NCI-H1105 treated with DMSO at 0.1 percent for 48 hours (cell line): ENCODE results near the gene GLOD5.

Source experiments
- DNase-seq: peaks from one replicate; lab custom pipeline; 2025; lab: John Stamatoyannopoulos, UW

Gene GLOD5

GRCh38 chrX:48761674-48762471 lies at the start of gene GLOD5:
GLOD5 (plus strand) TSS chrX:48761747; CDS start chrX:48761791, 44 bp downstream.
- DNase-seq = peak; percentile 17

GRCh38 chrX:48711929-48712505 lies 49.5 kb upstream of the GLOD5 start:
- no peak for DNase-seq

GRCh38 chrX:48713847-48714246 lies 47.7 kb upstream of the GLOD5 start:
- DNase-seq = no peak

- DNase-seq = no peak
These were observed 47.0 kb upstream of the GLOD5 start for GRCh38 chrX:48714573-48714972.

- DNase-seq = no peak
These were observed 46.5 kb upstream of the GLOD5 start for GRCh38 chrX:48715072-48715471.

GRCh38 chrX:48715876-48716502 lies 45.6 kb upstream of the GLOD5 start:
- no peak for DNase-seq

GRCh38 chrX:48719958-48720357 lies 41.6 kb upstream of the GLOD5 start:
- DNase-seq = no peak

- DNase-seq = no peak
These were observed 40.8 kb upstream of the GLOD5 start for GRCh38 chrX:48720577-48721250.

- DNase-seq = no peak
These were observed 39.6 kb upstream of the GLOD5 start for GRCh38 chrX:48721916-48722315.

- no peak for DNase-seq
These were observed 35.0 kb upstream of the GLOD5 start for GRCh38 chrX:48726596-48726995.

GRCh38 chrX:48728653-48729052 lies 32.9 kb upstream of the GLOD5 start:
- no peak for DNase-seq

- DNase-seq = no peak
These were observed 25.2 kb upstream of the GLOD5 start for GRCh38 chrX:48736303-48736702.

GRCh38 chrX:48736878-48737212 lies 24.7 kb upstream of the GLOD5 start:
- DNase-seq = no peak

GRCh38 chrX:48737213-48737938 lies 24.2 kb upstream of the GLOD5 start:
- DNase-seq = peak; percentile 96

- no peak for DNase-seq
These were observed 23.6 kb upstream of the GLOD5 start for GRCh38 chrX:48737940-48738339.

- no peak for DNase-seq
These were observed 19.7 kb upstream of the GLOD5 start for GRCh38 chrX:48741834-48742233.

- no peak for DNase-seq
These were observed 16.3 kb upstream of the GLOD5 start for GRCh38 chrX:48745222-48745621.

GRCh38 chrX:48747415-48748016 lies 14.0 kb upstream of the GLOD5 start:
- DNase-seq = no peak

- DNase-seq = no peak
These were observed 12.4 kb upstream of the GLOD5 start for GRCh38 chrX:48749182-48749581.

- no peak for DNase-seq
These were observed 10.2 kb upstream of the GLOD5 start for GRCh38 chrX:48751343-48751742.

- no peak for DNase-seq
These were observed 9.0 kb upstream of the GLOD5 start for GRCh38 chrX:48752498-48752897.
